Measurements from ENCODE around the gene MYOM1.

The MYOM1 gene

DNA sequence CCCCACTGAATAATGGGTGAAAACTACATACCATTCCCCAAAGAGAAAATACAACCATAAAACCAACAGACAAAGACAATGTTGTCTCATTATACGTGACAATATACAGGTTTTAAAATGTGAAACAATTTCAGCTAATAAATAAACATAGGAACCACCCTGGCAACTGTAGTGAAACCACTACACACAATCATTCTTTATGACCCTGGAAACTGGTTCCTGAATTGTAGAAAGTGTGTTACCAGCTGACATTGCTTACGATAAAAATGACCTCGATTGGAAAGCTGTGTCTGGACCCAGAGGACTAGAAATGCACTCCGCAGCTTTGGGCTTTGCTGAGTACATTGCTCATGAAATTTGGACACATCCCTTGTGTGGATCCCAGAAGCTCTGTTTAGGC lies 132.9 kb downstream of the MYOM1 start:
- H3K4me1 ChIP-seq (ENCODE audit: low read depth, poor library complexity, severe bottlenecking), result no peaks in the 10 kb centered on the region
- no peak for TF ChIP-seq CTCF (conservative IDR thresholded peaks at IDR 0.05; ENCODE audit: low read depth, low read length)
- H3K27me3 ChIP-seq (ENCODE audit: insufficient read depth, low read depth), result no peaks in the 10 kb centered on the region
- no peak overlapping the region for H3K27ac ChIP-seq
- H3K36me3 ChIP-seq (ENCODE audit: insufficient read depth), result no peaks in the 10 kb centered on the region
- H2AFZ ChIP-seq (ENCODE audit: low read depth), result no peak overlapping the region
- no peaks in the 10 kb centered on the region for H4K20me1 ChIP-seq (ENCODE audit: insufficient read depth)
- no peak overlapping the region for H3K4me2 ChIP-seq
- H3K9ac ChIP-seq, result no peak overlapping the region
- H3K4me3 ChIP-seq (IDR thresholded peaks at IDR 0.05; ENCODE audit: insufficient read depth, low read depth, low read length), result no peak overlapping the region
- no peaks in the 10 kb centered on the region for H3K79me2 ChIP-seq (ENCODE audit: insufficient read depth, low read depth)

DNA sequence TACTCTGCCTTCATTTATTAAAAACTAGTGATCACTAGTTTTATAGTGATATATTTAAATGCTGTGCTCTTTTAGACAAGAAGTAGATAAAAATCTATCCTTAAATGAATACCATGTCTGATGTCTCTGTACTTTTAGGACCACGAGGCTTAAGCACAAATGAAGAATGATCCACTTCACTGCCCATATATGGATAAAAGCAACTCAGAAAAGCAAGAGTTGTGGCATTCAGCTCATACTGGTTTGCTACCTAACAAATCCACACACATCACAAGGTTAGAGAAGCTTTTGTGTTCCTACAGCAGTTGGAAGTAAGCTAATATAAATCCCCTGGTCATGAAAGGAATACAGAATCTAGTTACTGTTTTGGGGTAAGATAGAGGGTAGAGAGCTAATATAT lies 134.2 kb downstream of the MYOM1 start:
- Histone ChIP-seq H3K9ac (no peak overlapping the region), H3K36me3 (ENCODE audit: insufficient read depth) (no peaks in the 10 kb centered on the region), H3K27me3 (ENCODE audit: insufficient read depth, low read depth) (no peaks in the 10 kb centered on the region), H3K27ac (no peak overlapping the region), H3K4me1 (ENCODE audit: low read depth, poor library complexity, severe bottlenecking) (no peaks in the 10 kb centered on the region), H2AFZ (ENCODE audit: low read depth) (no peak overlapping the region), H3K4me2 (no peak overlapping the region), H4K20me1 (ENCODE audit: insufficient read depth) (no peaks in the 10 kb centered on the region), H3K79me2 (ENCODE audit: insufficient read depth, low read depth) (no peaks in the 10 kb centered on the region), H3K4me3 (IDR thresholded peaks at IDR 0.05; ENCODE audit: insufficient read depth, low read depth, low read length) (no peak overlapping the region)
- TF ChIP-seq CTCF (conservative IDR thresholded peaks at IDR 0.05; ENCODE audit: low read depth, low read length), result no peak

GRCh38 chr18:3084206-3084605 lies 135.6 kb downstream of the MYOM1 start:
- no peak for TF ChIP-seq CTCF (conservative IDR thresholded peaks at IDR 0.05; ENCODE audit: low read depth, low read length)
- H3K27me3 ChIP-seq (ENCODE audit: insufficient read depth, low read depth), result no peaks in the 10 kb centered on the region
- H3K79me2 ChIP-seq (ENCODE audit: insufficient read depth, low read depth), result no peaks in the 10 kb centered on the region
- H4K20me1 ChIP-seq (ENCODE audit: insufficient read depth), result no peaks in the 10 kb centered on the region
- H3K36me3 ChIP-seq (ENCODE audit: insufficient read depth), result no peaks in the 10 kb centered on the region
- no peak overlapping the region for H3K9ac ChIP-seq
- H2AFZ ChIP-seq (ENCODE audit: low read depth), result no peak overlapping the region
- no peaks in the 10 kb centered on the region for H3K4me1 ChIP-seq (ENCODE audit: low read depth, poor library complexity, severe bottlenecking)
- no peak overlapping the region for H3K4me2 ChIP-seq
- no peak overlapping the region for H3K4me3 ChIP-seq (IDR thresholded peaks at IDR 0.05; ENCODE audit: insufficient read depth, low read depth, low read length)
- no peak overlapping the region for H3K27ac ChIP-seq

DNA sequence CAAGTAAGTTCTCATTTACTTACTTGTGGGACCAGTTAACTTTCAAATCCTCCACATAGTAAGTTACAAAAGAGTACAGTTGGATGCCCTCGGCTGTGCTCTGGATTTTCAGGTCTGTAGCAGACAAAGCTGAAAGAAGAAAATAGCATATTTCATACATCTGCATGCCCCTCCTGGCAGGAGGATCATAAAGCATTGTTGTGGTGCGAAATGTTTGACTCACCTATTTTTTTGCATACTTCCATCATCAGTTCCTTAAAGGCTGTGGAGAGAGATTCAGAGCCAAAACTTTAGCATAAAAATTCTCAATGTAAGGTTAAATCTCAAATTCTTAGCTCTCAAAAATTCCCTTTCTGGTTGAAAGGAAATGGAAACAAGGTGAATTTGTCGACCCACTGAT lies 136.0 kb downstream of the MYOM1 start:
- Histone ChIP-seq H4K20me1 (ENCODE audit: insufficient read depth) (no peaks in the 10 kb centered on the region), H3K9ac (no peak overlapping the region), H3K27ac (no peak overlapping the region), H3K79me2 (ENCODE audit: insufficient read depth, low read depth) (no peaks in the 10 kb centered on the region), H3K27me3 (ENCODE audit: insufficient read depth, low read depth) (no peaks in the 10 kb centered on the region), H3K4me3 (IDR thresholded peaks at IDR 0.05; ENCODE audit: insufficient read depth, low read depth, low read length) (no peak overlapping the region), H3K4me1 (ENCODE audit: low read depth, poor library complexity, severe bottlenecking) (no peaks in the 10 kb centered on the region), H2AFZ (ENCODE audit: low read depth) (no peak overlapping the region), H3K4me2 (no peak overlapping the region), H3K36me3 (ENCODE audit: insufficient read depth) (no peaks in the 10 kb centered on the region)
- no peak for TF ChIP-seq CTCF (conservative IDR thresholded peaks at IDR 0.05; ENCODE audit: low read depth, low read length)

DNA sequence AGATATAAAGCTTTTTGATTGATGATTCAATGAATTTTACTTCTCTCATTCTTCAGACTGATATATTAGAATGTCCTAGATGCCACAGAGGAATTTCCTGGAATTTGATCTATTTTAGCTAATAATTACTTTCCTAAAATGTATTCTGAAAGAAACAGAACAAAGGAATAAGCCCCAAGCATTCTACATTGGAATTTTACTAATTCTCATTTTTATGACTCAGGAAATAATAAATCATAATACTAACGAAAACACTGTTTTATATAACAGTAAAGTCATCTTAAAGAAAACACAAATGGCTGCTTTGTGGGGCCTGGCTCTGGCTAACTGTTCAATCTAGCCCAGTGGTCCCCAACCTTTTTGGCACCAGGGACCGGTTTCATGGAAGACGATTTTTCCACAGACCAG lies 138.2 kb downstream of the MYOM1 start:
- Histone ChIP-seq H3K4me3 (IDR thresholded peaks at IDR 0.05; ENCODE audit: insufficient read depth, low read depth, low read length) (no peak overlapping the region), H4K20me1 (ENCODE audit: insufficient read depth) (no peaks in the 10 kb centered on the region), H3K4me2 (no peak overlapping the region), H3K36me3 (ENCODE audit: insufficient read depth) (no peaks in the 10 kb centered on the region), H3K4me1 (ENCODE audit: low read depth, poor library complexity, severe bottlenecking) (no peaks in the 10 kb centered on the region), H3K79me2 (ENCODE audit: insufficient read depth, low read depth) (no peaks in the 10 kb centered on the region), H3K27me3 (ENCODE audit: insufficient read depth, low read depth) (no peaks in the 10 kb centered on the region), H3K9ac (no peak overlapping the region), H3K27ac (no peak overlapping the region), H2AFZ (ENCODE audit: low read depth) (no peak overlapping the region)
- no peak for TF ChIP-seq CTCF (conservative IDR thresholded peaks at IDR 0.05; ENCODE audit: low read depth, low read length)

All from KMS-11 (cell line).